Measurements from ENCODE around the gene RPP25L. TPM values are rescaled to one million over a fixed set of nuclear protein-coding genes. Genes with fewer than 3 reads are reported as not detected.

RPP25L gene
- total RNA-seq, 1 experiment from 2014 or later = 17.2 TPM

DNA sequence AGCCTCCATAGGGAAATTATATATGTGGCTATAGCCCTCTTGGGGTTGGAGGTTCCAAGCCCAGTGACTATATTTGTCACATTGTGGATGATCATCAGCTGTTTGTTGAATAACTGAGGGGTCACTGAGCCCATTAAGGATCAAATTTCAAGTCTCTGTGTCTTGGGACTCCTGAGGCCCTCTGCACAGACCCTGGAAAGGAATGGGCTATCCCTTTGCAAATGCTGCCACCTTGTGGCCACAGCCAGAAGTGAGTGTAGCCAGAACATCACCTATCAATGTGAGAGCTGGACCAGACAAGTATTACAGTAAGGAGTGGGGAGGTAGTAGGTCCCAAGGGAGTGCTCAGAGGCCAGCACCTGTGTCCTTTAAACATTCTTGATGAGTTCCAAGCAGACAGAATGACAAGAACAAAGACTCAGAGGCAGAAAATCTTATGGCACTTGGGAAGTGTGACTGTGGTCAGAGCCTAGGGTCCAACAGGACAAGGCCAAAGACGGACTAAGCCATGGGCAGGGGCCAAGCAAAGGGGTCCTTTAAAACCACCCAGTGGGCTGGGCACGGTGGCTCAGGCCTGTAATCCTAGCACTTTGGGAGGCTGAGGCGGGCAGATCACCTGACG, 8.2 kb downstream of the RPP25L start:
- no peak overlapping the region for H3T11ph ChIP-seq (ENCODE audit: low read length)
- no peak overlapping the region for H2AFZ ChIP-seq (ENCODE audit: low read length)
- TF ChIP-seq, protein P1, sequence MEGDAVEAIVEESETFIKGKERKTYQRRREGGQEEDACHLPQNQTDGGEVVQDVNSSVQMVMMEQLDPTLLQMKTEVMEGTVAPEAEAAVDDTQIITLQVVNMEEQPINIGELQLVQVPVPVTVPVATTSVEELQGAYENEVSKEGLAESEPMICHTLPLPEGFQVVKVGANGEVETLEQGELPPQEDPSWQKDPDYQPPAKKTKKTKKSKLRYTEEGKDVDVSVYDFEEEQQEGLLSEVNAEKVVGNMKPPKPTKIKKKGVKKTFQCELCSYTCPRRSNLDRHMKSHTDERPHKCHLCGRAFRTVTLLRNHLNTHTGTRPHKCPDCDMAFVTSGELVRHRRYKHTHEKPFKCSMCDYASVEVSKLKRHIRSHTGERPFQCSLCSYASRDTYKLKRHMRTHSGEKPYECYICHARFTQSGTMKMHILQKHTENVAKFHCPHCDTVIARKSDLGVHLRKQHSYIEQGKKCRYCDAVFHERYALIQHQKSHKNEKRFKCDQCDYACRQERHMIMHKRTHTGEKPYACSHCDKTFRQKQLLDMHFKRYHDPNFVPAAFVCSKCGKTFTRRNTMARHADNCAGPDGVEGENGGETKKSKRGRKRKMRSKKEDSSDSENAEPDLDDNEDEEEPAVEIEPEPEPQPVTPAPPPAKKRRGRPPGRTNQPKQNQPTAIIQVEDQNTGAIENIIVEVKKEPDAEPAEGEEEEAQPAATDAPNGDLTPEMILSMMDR (conservative IDR thresholded peaks at IDR 0.05) = peak; percentile 97; the same call in 2 of the 3 replicates
- no peak overlapping the region for H3K4ac ChIP-seq (ENCODE audit: low read depth, low read length)
- H3K4me1 ChIP-seq (ENCODE audit: insufficient read depth, low read length) = no peaks in the 10 kb centered on the region
- Mint-ChIP-seq H3K27me3 (ENCODE audit: low read depth) (peaks cover 18% of the 10 kb centered on the region), H3K27ac (no peak overlapping the region; a peak in 1 of 7 replicates), H3K4me3 (no peak overlapping the region), H3K4me1 (peaks cover 11 to 12% of the 10 kb centered on the region in 2 experiments), H3K9me3 (no peaks in the 10 kb centered on the region; a peak in 1 of 5 replicates), H3K36me3 (ENCODE audit: insufficient read depth in 1 of 3, low read depth in 3 of 3) (no peaks in the 10 kb centered on the region)
- no peak overlapping the region for H3K23ac ChIP-seq (ENCODE audit: insufficient read length, low read depth, low read length)
- H4K20me1 ChIP-seq (ENCODE audit: control insufficient read depth, insufficient read depth, insufficient read length) = no peaks in the 10 kb centered on the region
- H3K9ac ChIP-seq (ENCODE audit: extremely low read depth, insufficient read length, low read length) = no peak overlapping the region
- H4K8ac ChIP-seq (replicated peaks; ENCODE audit: insufficient read length, low read depth, low read length) = no peak overlapping the region
- no peak overlapping the region for H4K5ac ChIP-seq (ENCODE audit: insufficient read length, low read depth, low read length)
- no CpG with 5 or more reads among the region's 4 CpGs for WGBS (ENCODE audit: extremely low coverage, insufficient read length, low lambda C conversion rate)
- no peak overlapping the region for H4K91ac ChIP-seq (ENCODE audit: insufficient read length, low read depth, low read length)
- H3K4me2 ChIP-seq (ENCODE audit: insufficient read depth, insufficient read length, low read length) = no peak overlapping the region
- H3K27ac ChIP-seq (ENCODE audit: insufficient read length, low read depth, low read length) = no peak overlapping the region
- H3K23me2 ChIP-seq (ENCODE audit: insufficient read length, low read depth, low read length, poor library complexity, severe bottlenecking) = no peaks in the 10 kb centered on the region
- H3K27me3 ChIP-seq (ENCODE audit: insufficient read depth, low read length) = no peaks in the 10 kb centered on the region
- H3K9me3 ChIP-seq (ENCODE audit: control insufficient read depth, low read depth, low read length) = no peaks in the 10 kb centered on the region
- no peak overlapping the region for H2BK20ac ChIP-seq (ENCODE audit: low read depth, low read length, poor library complexity, severe bottlenecking)
- H2BK15ac ChIP-seq (ENCODE audit: low read depth, low read length) = no peak overlapping the region
- H2BK12ac ChIP-seq (ENCODE audit: insufficient read length, low read depth, low read length) = no peak overlapping the region
- DNase-seq = peak; percentile 85
- H3K79me1 ChIP-seq (ENCODE audit: insufficient read depth, low read depth, low read length, poor library complexity, severe bottlenecking) = no peaks in the 10 kb centered on the region
- no peak overlapping the region for H2BK120ac ChIP-seq (ENCODE audit: low read depth, low read length, poor library complexity, severe bottlenecking)
- no peak overlapping the region for H3K56ac ChIP-seq (ENCODE audit: insufficient read length, low read depth, low read length)
- no peak overlapping the region for H3K14ac ChIP-seq (ENCODE audit: insufficient read depth, low read length)
- H3K18ac ChIP-seq (ENCODE audit: insufficient read length, low read depth, low read length) = no peak overlapping the region
- H2BK5ac ChIP-seq (ENCODE audit: insufficient read length, low read length) = no peak overlapping the region
- H3K79me2 ChIP-seq (ENCODE audit: insufficient read depth, low read length) = no peaks in the 10 kb centered on the region
- no peak overlapping the region for H2AK5ac ChIP-seq (ENCODE audit: insufficient read length, low read length)
